ENCODE results near the gene TMEM141. TPM values are rescaled to one million over a fixed set of nuclear protein-coding genes. Genes with fewer than 3 reads are reported as not detected.
"Not testable (repeated sequence)": the region's sequence is repeated elsewhere in the genome, so short reads cannot be mapped to it uniquely, and the experiment has no call there.

Gene TMEM141
- total RNA-seq, 1 donor from 2014 or later = 64.4 TPM

GRCh38 chr9:136829412-136829811 lies 38.3 kb downstream of the TMEM141 start:
- H3K4me1 ChIP-seq = no peaks in the 10 kb centered on the region
- no peak overlapping the region for H3K27ac ChIP-seq
- intact Hi-C loops (cut with DNase I) = no loop called here
- no peak overlapping the region for H3K4me3 ChIP-seq
- DNase-seq (no peak), ATAC-seq (no peak)
- H3K36me3 ChIP-seq = peaks cover 52% of the 10 kb centered on the region
- TF ChIP-seq CTCF (IDR thresholded peaks at IDR 0.05) = no peak
- no peaks in the 10 kb centered on the region for H3K27me3 ChIP-seq
- H3K9me3 ChIP-seq = no peaks in the 10 kb centered on the region

GRCh38 chr9:136829981-136830885 lies 39.1 kb downstream of the TMEM141 start:
- ATAC-seq (no peak), DNase-seq (no peak)
- Histone ChIP-seq H3K9me3 (no peaks in the 10 kb centered on the region), H3K27me3 (no peaks in the 10 kb centered on the region), H3K4me1 (no peaks in the 10 kb centered on the region), H3K36me3 (peaks cover 45% of the 10 kb centered on the region), H3K27ac (no peak overlapping the region), H3K4me3 (no peak overlapping the region)
- no peak for TF ChIP-seq CTCF (IDR thresholded peaks at IDR 0.05)
- intact Hi-C loops (cut with DNase I) = no loop called here

- no peaks in the 10 kb centered on the region for H3K4me1 ChIP-seq
- no peak overlapping the region for H3K4me3 ChIP-seq
- H3K27ac ChIP-seq = no peak overlapping the region
- no peaks in the 10 kb centered on the region for H3K27me3 ChIP-seq
- no peak for TF ChIP-seq CTCF (IDR thresholded peaks at IDR 0.05)
- H3K9me3 ChIP-seq = no peaks in the 10 kb centered on the region
- DNase-seq (no peak), ATAC-seq (no peak)
- intact Hi-C loops (cut with DNase I) = no loop called here
- H3K36me3 ChIP-seq = peaks cover 37% of the 10 kb centered on the region
These were observed 40.0 kb downstream of the TMEM141 start for GRCh38 chr9:136831002-136831719.

GRCh38 chr9:136831720-136832104 lies 40.6 kb downstream of the TMEM141 start:
- Histone ChIP-seq H3K4me1 (no peaks in the 10 kb centered on the region), H3K36me3 (peaks cover 36% of the 10 kb centered on the region), H3K27ac (no peak overlapping the region), H3K4me3 (no peak overlapping the region), H3K9me3 (no peaks in the 10 kb centered on the region), H3K27me3 (no peaks in the 10 kb centered on the region)
- DNase-seq (no peak), ATAC-seq (no peak)
- intact Hi-C loops (cut with DNase I) = no loop called here
- TF ChIP-seq CTCF (IDR thresholded peaks at IDR 0.05) = no peak

GRCh38 chr9:136832581-136832980 lies 41.4 kb downstream of the TMEM141 start:
- DNase-seq (no peak), ATAC-seq (no peak)
- intact Hi-C loops (cut with DNase I) = no loop called here
- Histone ChIP-seq H3K4me3 (no peak overlapping the region), H3K9me3 (no peaks in the 10 kb centered on the region), H3K27me3 (no peaks in the 10 kb centered on the region), H3K4me1 (no peaks in the 10 kb centered on the region), H3K36me3 (peaks cover 36% of the 10 kb centered on the region), H3K27ac (no peak overlapping the region)
- no peak for TF ChIP-seq CTCF (IDR thresholded peaks at IDR 0.05)

- DNase-seq; H3K4me1 ChIP-seq; ATAC-seq; H3K4me3 ChIP-seq; H3K9me3 ChIP-seq; H3K27ac ChIP-seq; intact Hi-C loops (cut with DNase I); H3K27me3 ChIP-seq: not testable (repeated sequence)
- peaks cover 32% of the 10 kb centered on the region for H3K36me3 ChIP-seq
These were observed 42.4 kb downstream of the TMEM141 start for GRCh38 chr9:136833381-136834048.

Measured in upper lobe of right lung (tissue), 1 donor.